NOMO-1 treated with DMSO at 0.1 percent for 48 hours (cell line): Measurements from ENCODE around the gene FAM3D.
A peak's percentile ranks its signal among the peaks of the same experiment; 100 is the strongest.

Source experiments
- DNase-seq: peaks from one replicate; lab custom pipeline; 2025; ENCODE audit not compliant: unreplicated experiment; lab: John Stamatoyannopoulos, UW

FAM3D gene

DNA sequence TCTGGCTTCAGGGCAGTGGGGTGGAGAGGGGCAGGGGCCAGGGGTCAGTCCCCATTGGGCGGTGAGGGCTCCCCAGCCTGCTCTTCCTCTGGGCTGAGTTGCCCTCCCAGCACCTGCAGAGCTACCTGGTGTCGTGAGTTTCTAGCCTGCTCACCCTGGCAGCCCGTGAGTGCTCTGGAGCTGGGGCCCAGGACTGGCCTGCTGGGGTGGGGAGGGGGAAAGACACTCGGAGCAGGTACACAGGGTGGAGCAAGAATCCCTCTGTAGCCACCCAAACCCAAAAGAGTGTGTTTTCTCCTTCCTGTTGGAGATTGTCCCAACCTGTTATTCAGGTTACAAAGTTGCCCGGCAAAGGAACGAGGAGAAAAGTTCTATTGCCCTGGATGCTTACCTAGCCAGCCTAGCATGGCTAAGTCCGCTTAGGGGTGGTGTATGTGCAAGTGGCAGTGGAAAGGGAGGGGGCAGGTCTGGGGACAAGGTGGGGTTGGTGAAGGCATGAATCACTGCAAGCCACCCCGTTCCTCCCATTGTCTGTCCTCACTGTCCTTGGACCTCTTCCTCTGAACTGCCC is 8.9 kb downstream of the FAM3D start:
- no peak for DNase-seq

DNA sequence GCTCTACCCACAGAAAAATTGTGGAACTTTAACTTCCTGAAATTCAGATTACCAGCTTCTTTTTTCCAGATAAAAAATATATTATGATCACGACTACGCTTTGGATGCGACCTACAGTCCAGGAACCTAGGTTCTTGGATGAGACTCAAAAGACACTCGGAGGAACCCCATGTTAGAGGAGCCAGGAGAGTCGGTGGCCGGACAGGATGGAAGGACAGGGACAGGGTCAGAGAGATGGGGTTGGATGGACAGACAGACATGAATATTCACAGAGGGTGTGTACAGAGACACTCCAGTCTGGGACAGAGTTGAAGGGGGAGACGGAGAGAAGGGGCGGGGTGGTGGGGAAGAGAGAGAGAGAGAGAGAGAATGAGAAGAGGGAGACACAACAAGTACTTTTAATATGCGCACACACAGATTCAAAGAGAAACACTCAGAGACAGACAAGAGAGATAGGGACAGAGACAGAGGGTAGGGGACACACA is 9.5 kb downstream of the FAM3D start:
- DNase-seq, result no peak

DNA sequence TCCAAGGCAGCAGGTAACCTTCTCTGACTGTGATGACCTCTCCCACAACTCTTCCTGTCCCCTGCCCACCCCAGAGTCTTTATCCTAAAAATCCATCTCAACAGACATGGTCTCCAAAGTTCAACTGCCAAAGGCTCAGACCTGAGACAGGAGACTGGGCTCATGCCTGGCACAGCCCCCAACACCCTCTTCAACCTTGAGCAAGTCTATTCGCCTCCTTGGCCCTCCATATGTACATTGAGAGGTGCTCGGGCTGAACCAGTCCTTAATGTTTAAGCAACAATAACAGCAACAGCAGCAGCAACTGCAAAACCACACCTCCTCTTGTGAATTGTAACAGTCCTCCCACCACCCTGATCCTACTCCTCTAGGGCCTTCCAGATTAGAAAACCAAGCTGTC is 9.9 kb downstream of the FAM3D start:
- no peak for DNase-seq

DNA sequence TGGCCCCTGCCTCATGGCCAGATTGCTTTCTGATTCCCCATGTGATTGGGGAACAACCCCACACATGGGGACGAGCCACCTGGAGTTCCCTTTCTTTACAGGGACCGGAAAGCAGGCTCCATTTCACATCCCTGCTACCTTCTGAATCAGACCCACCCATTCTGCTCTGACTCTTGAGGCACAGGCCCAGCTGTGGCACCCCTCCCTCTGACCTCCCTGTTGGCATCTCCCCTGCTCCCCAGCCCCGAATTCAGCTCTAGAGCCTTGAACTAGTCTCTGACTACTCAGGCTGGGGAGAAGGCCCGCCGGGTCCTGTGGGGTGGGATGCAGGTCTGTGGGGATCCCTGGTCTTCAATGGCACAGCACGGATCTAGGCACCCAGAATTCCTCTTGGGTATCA is 12.1 kb downstream of the FAM3D start:
- no peak for DNase-seq

DNA sequence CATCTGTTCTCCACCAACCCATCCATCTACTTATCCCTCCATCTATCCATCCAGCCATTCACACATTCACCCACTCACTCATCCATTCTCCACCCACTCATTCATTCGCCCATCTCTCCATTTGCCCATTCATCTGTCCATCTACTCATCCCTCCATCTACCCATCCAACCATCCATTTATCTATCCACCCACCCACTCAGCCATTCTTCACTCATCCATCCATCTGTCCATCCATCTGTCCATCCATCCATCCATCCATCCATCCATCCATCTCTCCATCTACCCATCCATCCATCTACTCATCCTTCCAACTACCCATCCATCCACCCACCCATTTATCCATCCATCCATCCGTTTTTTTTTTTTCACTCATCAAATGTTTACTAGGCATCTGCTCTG is 13.9 kb downstream of the FAM3D start:
- no peak for DNase-seq

DNA sequence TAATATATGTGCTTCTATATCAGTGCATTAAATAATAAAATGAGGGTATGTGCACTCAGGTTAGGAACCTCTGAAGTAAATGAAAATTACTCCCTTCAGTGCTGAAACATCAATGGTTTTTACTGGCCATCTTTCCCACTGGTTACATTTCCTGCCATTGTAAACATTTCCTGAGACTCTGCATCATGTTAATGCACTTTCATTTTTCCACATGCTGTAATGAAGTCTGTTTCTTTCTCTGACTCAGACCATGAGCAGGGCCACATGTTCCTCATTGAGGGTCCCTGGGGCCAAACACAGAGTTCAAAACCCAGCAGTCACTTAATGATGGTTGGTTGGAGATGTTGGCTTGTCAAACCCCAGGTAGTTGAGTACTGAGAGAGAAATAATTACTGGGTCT is 15.3 kb downstream of the FAM3D start:
- no peak for DNase-seq

DNA sequence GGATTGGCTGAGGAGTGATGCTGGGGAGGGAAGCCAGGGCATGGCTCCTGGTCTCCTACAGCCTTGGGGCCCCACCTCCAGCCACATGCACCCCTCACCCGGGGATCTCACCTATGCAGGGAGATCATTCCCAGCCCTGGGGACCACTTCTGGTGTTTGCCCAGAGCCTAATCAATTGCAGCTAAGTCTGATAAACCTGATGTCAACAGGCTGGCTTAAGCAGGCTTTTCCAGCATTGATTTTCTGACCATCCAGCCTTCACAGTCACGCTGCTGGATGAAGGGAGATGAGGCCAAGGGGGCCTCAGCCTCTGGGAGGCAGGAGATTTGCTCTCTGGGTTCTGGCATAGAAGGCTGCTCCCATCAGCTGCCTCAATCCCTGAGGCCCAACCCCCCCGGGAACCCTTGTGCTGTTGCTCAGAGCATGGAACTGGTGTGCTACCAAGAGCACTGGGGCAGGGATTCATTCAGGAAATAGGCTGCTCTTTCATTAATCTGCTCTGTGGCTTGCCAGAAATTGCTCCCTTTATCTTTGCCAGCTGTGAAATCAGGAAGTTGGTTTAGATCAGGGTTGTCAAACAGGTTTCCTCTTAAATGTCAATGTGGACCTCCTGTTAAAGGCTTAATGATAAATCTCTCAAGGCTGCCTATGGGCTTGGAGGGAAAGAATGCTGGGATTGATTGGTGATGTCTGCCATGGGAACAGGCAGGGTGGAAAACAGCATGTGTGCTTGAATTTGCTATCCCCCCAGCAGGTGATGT is 19.0 kb downstream of the FAM3D start:
- DNase-seq, result peak; percentile 32

DNA sequence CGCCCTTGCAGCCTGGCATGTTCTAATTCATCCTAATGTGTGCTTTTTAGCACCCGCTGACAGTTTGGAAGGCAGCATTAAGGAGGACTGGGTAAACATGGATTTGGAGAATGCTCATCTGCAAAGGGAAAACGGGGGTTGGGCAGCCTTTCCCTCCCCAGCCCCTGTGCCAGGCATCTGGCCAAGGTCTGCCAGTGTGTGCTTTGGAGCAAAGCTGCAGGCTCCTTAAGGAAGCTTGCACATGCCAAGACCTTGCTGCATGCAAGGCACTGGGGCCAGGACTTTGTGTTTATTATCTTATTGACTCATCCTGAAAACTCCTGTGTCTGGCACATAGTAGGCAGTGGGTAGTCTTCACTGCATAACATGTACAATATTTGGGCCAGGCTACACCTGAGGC is 20.1 kb downstream of the FAM3D start:
- no peak for DNase-seq

DNA sequence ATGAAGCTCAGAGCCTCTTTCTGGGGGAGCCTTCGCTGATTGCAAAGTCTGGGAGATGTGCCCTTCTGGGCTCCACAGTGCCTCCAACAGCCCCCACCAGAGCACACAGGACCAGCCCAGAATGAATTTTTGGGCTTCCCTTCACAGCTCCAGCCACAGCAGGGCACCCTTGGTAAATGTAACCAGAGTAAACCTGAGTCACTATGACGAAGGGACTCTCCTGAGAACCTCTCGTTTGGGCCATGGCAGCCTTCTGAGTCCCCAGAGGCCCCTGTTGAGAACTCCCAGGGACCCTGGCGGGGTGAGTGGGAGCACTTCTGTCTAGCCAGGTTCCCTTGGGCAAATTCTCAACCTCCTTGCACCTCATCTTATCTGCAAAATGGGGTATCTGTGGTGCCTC is 20.8 kb downstream of the FAM3D start:
- no peak for DNase-seq

DNA sequence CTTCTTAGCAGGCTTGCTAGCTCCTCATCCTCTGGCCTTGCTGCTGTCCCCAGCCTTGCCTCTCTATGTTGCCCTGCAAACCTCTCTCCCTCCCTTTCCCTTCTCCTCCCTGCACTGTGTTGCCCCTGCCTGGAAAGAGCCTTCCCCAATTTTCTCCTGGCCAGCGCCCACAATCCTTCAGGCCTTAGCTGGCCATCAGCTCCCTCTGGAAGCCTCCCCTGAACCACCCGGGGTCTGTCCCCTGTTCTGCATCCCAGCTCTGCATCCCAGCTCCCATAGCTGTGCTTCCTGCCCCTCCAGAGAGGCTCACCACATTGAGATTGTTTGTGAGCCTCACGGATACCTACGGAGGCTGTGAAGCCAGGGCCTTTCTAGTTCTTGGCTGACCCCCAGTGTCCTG is 23.7 kb downstream of the FAM3D start:
- no peak for DNase-seq

DNA sequence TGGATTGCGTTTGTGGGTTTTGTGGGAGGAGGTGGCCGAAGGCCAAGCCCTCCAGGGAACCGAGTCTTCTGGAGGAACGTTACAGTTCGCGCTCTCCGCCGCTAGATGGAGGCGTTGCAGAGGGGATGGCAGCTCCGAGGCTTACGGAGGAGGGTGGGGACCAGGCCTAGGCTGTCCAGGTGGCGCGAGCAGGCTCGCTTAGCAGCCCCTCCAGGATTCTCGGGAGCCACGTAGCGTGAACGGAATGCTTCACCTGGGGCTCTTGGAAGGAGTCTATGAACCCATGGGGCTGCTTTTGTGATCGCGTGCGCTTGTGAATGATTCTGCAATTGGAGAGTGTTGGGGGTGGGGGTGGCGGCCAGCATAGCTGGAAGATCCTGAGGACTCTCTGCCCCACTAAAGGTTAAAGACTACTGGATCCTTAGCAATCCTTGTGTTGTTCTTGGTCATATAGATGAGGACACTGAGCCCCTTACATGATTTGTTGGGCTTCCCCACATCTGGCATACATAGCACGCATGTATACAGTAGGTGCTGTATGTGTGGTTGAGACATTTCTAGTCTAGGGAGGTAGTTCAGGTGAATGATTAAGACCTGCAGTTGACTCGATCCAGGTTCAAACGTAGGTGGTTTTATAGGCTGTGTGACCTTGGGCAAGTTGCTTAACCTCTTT is 25.7 kb downstream of the FAM3D start:
- peak; percentile 45 for DNase-seq

DNA sequence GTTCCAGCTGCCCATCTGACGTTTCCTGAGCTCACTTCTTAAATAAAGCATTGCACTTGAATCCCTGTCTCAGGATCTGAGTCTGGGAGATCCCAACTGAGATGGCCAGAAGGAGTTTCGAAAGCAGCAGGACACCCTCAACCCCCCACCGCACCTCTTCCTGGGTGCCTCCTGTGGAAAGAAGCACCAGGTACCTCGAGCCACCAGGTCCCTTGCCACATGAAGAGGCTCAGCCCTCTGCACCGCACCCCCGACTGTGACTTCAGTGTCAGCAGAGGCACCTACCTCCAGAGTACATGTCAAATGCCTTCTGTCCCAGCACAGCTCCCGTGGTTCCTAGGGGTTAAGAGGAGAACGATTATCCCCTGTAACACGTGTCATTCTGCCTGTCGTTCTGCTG is 26.7 kb downstream of the FAM3D start:
- DNase-seq, result no peak

DNA sequence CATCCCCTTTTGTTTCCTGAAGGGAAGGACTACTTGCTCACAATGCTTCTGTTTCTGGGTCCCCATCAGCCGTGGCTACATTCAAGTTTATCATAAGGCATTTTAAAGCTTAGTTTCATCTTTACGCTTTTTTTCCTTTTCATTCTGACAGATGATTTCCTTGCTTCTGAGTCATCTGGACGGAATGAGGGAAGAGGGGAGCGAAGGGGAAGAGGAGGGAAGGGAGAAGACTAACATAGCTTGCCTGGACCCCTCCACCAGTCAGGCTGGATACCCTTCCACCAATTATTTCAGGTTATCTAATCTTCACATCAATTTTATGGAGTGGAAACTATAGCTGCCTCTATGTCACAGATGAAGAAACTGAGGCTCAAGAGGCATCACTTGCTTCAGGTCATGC is 27.6 kb downstream of the FAM3D start:
- no peak for DNase-seq

DNA sequence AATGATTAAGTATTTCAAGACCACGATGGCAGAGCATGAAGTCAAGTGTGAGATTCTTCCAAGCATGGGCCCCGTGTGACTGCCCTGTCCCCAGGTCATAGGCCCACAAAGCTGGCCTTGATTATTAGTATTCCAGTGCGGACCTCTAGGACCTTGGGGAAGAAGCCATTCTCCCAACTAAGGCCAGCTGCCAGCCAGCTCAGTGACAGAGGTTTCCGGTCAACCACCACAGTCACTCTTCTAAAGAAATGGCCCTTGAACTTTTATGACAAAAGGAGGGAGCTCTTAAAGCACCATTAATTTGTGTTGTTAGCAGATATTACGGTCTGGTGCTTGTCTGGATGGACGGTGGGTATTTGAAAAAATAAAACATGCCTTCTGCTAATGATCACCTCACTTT is 28.0 kb downstream of the FAM3D start:
- DNase-seq, result no peak

DNA sequence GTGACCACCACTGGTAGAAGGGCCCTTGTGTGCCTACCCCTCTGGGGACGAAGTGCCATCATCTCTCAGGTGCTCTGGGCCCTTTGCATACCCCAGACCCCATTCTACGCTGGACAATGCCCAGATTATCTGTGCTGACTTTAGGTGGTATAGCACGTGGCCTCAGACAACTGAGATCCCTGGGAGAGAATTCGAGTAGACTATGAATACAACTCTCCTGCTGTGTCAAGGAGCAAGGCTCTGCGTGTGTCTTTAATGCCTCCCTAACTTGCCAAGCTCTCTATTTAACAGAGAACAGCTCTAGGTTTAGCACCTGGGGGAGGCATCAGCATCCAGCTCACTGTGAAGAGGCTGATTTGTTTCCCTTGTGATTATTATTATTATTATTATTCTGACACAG is 29.1 kb downstream of the FAM3D start:
- no peak for DNase-seq

DNA sequence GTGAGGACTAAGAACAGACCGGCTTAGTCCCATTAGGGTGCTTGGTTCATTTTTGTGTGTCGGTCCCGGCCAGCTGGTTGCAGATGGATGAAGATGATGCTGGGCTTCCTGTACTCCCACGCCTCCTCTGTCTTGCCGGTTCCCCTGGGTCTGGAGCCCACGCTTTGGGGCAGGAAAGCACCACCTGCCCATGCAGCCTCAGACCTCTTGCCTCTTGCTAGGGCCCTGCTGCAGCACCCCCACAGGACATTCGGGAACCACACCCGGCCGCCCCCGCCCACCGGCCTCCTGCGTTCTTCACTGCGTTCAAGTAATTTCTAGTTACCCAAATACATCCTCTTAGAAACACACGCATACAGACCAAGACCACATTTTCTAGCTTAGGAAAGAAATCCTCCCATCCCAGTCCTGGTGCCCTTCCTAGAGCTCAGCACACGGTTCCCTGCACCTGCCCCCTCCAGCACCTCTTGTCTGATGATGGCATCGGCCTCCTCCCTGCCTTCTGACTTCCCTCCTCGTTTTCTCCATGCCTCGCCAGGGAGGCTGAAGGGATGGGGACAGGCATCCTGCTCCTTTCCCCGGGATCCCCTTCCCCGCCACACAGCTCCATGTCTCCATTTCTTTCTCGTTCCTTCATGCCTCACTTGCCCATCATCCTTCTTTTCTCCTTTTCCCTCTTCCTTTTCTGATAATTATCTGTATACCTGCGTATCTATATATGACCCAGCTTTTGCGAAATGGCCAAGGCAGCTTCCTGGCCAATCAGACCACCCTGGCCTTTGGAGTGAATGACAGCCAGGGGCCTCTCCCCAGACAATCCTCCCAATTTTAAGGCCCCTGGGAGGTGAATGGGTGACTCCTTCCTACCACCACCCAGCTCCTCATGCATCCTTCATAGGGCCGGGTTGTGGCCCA is 30.9 kb downstream of the FAM3D start:
- no peak for DNase-seq

DNA sequence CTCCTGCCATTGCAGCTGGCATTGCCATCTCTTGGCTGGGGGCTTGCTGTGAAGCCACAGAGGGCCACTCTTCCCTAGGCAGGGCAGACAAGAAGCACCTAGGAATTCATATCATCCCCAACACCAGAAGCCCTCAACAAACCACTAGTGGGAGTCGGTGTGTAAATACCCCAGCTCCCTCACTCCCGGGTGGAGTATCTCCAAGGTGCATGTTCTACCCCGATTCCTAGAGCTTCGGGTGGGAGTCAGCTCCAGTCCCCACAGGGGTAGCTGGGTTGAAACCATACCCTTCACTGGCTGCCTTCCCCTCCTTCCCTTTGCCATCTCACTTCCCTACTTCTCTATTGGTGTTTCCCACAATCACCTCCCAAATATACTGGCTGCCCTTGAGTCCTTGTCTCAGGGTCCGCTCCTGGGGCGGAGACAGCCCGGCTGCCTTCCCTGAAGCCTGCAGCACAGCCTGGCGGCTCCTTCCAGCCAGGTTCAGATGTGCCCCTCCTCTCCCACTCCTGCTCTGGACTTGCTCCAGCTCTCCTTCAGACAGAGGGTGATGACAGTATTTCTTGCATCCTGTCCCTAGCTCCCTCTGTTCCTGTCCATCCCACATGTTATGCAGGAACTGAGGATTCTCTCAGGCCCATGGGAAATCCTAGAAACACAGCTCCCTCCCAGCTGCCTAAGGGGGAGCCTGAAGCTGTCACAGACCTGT is 33.3 kb downstream of the FAM3D start:
- DNase-seq, result no peak

DNA sequence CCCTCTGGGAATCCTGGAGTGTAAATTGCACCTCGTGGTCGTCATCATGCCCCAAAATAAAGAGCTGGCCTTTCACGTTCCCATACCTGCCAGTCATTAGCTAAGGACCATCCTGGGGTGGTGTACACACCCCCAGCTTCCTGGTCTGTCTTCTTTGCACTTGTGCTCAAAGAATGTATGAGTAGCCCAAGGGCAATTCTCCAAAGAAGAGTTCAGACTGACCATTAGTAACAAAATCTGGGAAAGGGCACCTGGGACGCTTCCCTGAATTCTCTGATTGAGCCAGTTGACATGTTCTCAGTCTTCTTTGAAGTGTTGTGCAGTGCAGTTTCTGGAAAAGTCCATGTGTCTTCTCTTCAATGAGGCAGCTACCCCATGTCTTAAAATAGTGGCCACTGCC is 34.8 kb downstream of the FAM3D start:
- DNase-seq, result no peak

DNA sequence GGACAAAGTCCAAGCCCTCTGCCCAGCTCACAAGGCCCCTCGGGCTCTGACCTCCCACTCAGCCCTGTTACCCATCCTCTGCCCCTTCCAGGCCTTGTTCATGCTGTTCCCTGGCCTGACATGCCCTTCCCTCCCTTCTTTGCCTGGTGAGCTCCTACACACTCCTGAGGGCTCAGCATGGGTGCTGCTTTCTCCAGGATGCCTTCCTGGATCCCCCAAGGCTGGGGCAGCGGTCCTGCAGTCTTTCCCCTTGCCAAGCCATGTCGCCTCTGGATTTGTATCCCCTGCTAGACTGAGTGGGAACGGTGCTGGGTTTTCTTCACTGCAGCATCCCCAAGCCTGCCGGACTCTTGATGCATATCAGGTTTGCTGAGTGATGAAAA is 35.9 kb downstream of the FAM3D start:
- DNase-seq, result no peak

DNA sequence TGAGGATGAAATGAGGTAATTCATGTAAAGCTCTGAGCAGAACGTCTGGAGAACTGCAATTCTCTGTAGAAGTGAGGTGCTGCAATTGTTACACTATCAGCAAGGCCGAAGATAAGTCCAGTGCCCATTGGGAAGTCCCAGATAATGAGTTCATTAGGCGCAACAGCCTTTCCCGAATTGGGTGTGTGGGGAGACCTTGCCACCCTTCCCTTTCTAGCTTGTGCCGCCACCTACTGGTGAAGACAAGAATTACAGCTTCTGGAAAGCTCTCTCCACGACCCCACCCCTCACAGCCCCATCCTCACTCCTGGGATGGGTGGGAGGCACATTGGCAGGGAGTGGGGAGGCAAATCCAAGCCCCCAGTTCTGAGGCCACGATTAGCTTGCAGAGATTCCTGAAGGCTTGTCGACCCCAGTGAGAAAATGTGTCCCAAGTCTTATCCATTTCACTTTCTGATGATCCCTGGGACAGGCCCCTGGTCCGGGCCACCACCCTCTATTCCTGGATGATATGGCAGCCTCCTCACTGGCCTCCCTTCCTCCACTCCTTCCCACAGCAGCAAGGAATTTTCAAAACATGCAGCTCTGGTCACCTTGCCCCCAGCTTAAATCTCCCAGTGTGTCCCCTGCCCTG is 36.4 kb downstream of the FAM3D start:
- peak; percentile 43 for DNase-seq
